Endothelial cell of umbilical vein (primary cell): ENCODE measurements around the gene SNAPC5. TPM values are rescaled to one million over a fixed set of nuclear protein-coding genes. Genes with fewer than 3 reads are reported as not detected.

Source experiments
- BruUV-seq: library from RNA; stranded (reverse); fragments of 400-500 nt; replicated peaks from 2 replicates; lab custom pipeline; 2021; lab: Mats Ljungman, UMichigan
- CTCF ChIA-PET: fragments of 300-600, 350-600 bp; sonication (Branson Sonifier 250); formaldehyde crosslinking; loops from one replicate; lab custom pipeline; 2021; ENCODE audit warnings: antibody characterized with exemption, inconsistent platforms; lab: Charles Lee
- POLR2A ChIA-PET: fragments of 300-600, 350-600 bp; sonication (Branson Sonifier 250); formaldehyde crosslinking; loops from one replicate; lab custom pipeline; 2021; ENCODE audit warnings: antibody characterized with exemption, inconsistent platforms; lab: Charles Lee
- DNase-seq: peaks from one replicate; pipeline ENCODE4 v3.0.0-alpha.2; 2011; ENCODE audit warnings: low read depth, low spot score
- FAIRE-seq: peaks from 2 replicates; lab custom pipeline; 2011; peaks lifted over from hg19 to GRCh38; lab: Jason Lieb, UNC
- H2AFZ ChIP-seq: 2 replicates; pipeline ENCODE4 v1.6.0; 2012; ENCODE audit warnings: low read depth, low read length, control low read depth, inconsistent platforms
- H3K27ac ChIP-seq: 2 replicates; pipeline ENCODE4 v1.5.1; 2011; ENCODE audit warnings: low read depth, mild to moderate bottlenecking, control low read depth, low read length, moderate library complexity; ENCODE audit not compliant: insufficient read depth
- H3K27me3 ChIP-seq, 2 experiments: 2 replicates each; pipeline versions ENCODE4 v1.6.0 to v1.6.1; 2011; ENCODE audit warnings: low read length in 2 of 2, mixed read lengths in 1 of 2; ENCODE audit not compliant: control insufficient read depth in 2 of 2, insufficient read depth in 2 of 2
- H3K36me3 ChIP-seq, 2 experiments: 2 replicates in 1 of 2; 3 replicates in 1 of 2; pipeline ENCODE4 v1.5.1; 2011; ENCODE audit warnings: low read length in 2 of 2, mild to moderate bottlenecking in 1 of 2, moderate library complexity in 1 of 2; ENCODE audit not compliant: control insufficient read depth in 2 of 2, insufficient read depth in 2 of 2; ENCODE audit errors: extremely low read depth in 1 of 2
- H3K4me1 ChIP-seq: 3 replicates; pipeline ENCODE4 v1.5.1; 2011; ENCODE audit warnings: mild to moderate bottlenecking, low read length; ENCODE audit not compliant: control insufficient read depth, insufficient read depth; ENCODE audit errors: extremely low read depth
- H3K4me2 ChIP-seq: 2 replicates; pipeline ENCODE4 v1.6.1; 2011; ENCODE audit warnings: low read length, control low read depth, mixed read lengths; ENCODE audit not compliant: insufficient read depth
- H3K4me3 ChIP-seq, 3 experiments: fragments of 200-600 bp in 1 of 3; sonication (generic), shearing (Covaris generic) in 1 of 3; replicated peaks in 1 of 3; 2 replicates each; pipeline ENCODE4 v1.5.1; 2011 to 2016; ENCODE audit warnings: control low read depth in 3 of 3, low read length in 3 of 3, mild to moderate bottlenecking in 2 of 3, inconsistent platforms in 1 of 3, low read depth in 1 of 3, moderate library complexity in 1 of 3; ENCODE audit not compliant: insufficient read depth in 1 of 3
- H3K79me2 ChIP-seq: 2 replicates; pipeline ENCODE4 v1.6.0; 2012; ENCODE audit warnings: low read length, inconsistent platforms; ENCODE audit not compliant: control insufficient read depth, insufficient read depth
- H3K9ac ChIP-seq: replicated peaks from 2 replicates; pipeline ENCODE3; 2011; ENCODE audit warnings: low read length, control low read depth; ENCODE audit not compliant: insufficient read depth; ENCODE audit errors: extremely low read depth
- H3K9me1 ChIP-seq: replicated peaks from 3 replicates; pipeline ENCODE4 v1.6.0; 2011; ENCODE audit warnings: mild to moderate bottlenecking, low read length; ENCODE audit not compliant: control insufficient read depth, insufficient read depth; ENCODE audit errors: extremely low read depth
- H3K9me3 ChIP-seq: replicated peaks from 2 replicates; pipeline ENCODE4 v1.5.1; 2012; ENCODE audit warnings: low read length, inconsistent platforms; ENCODE audit not compliant: control insufficient read depth, insufficient read depth
- H4K20me1 ChIP-seq: replicated peaks from 2 replicates; pipeline ENCODE3; 2011; ENCODE audit warnings: mild to moderate bottlenecking, low read length; ENCODE audit not compliant: control insufficient read depth, insufficient read depth; ENCODE audit errors: extremely low read depth
- CTCF ChIP-seq, 2 donors: IDR thresholded peaks; 1 replicate in 1 of 2; 2 replicates in 1 of 2; pipeline ENCODE4 v1.5.1; 2011; ENCODE audit warnings: low read length in 2 of 2, mild to moderate bottlenecking in 2 of 2, moderate library complexity in 2 of 2, control low read depth in 1 of 2, inconsistent platforms in 1 of 2, low read depth in 1 of 2; ENCODE audit not compliant: insufficient read depth in 1 of 2; ENCODE audit errors: extremely low read depth in 1 of 2
- EZH2 ChIP-seq: IDR thresholded peaks from 2 replicates; pipeline ENCODE4 v1.6.1; 2012; ENCODE audit warnings: borderline replicate concordance, low read depth, mild to moderate bottlenecking, moderate library complexity, low read length, inconsistent platforms; ENCODE audit not compliant: severe bottlenecking
- FOS ChIP-seq: IDR thresholded peaks from 2 replicates; pipeline ENCODE4 v1.6.1; 2011; ENCODE audit warnings: mild to moderate bottlenecking, low read length, moderate library complexity, borderline replicate concordance; ENCODE audit not compliant: insufficient read depth
- JUN ChIP-seq: IDR thresholded peaks from 2 replicates; pipeline ENCODE4 v1.6.1; 2011; ENCODE audit warnings: borderline replicate concordance, low read depth; ENCODE audit not compliant: insufficient read length, insufficient read depth
- MAX ChIP-seq: IDR thresholded peaks from 2 replicates; pipeline ENCODE4 v1.6.1; 2011; ENCODE audit not compliant: insufficient read depth, insufficient read length
- MYC ChIP-seq: IDR thresholded peaks from one replicate; pipeline ENCODE4 v1.6.1; 2011; ENCODE audit warnings: mild to moderate bottlenecking, low read depth, low read length
- POLR2A ChIP-seq: IDR thresholded peaks from 2 replicates; pipeline ENCODE4 v1.6.1; 2012; ENCODE audit warnings: low read depth, mild to moderate bottlenecking, control low read depth, low read length
- POLR2AphosphoS5 ChIP-seq: IDR thresholded peaks from 2 replicates; pipeline ENCODE4 v1.6.1; 2012; ENCODE audit warnings: low read depth, mild to moderate bottlenecking, control low read depth, low read length, moderate library complexity; ENCODE audit not compliant: insufficient read depth
- dilution Hi-C: fragments of 300-500 bp; cut with MboI; formaldehyde crosslinking; loops from one replicate; pipeline ENCODE4 v1.15.0; 2019; ENCODE audit warnings: low sequenced_read_pairs; ENCODE audit not compliant: extremely low pct_ligation_motif_present
- intact Hi-C: fragments of 100-400 bp; cut with micrococcal nuclease; formaldehyde crosslinking; loops from one replicate; pipeline ENCODE4 v1.10.0; 2022
- polyA plus RNA-seq, 4 experiments: library from polyadenylated mRNA; depleted of rRNA in 3 of 4; stranded (reverse) in 3 of 4; unstranded in 1 of 4; fragments of >200 nt; gene quantifications; 2 replicates each; pipeline versions ENCODE4 v1.2.1 to v1.2.3, GENCODE V29; 2011 to 2012; ENCODE audit warnings: missing spikeins in 1 of 4
- total RNA-seq: library from RNA; stranded (reverse); gene quantifications from 2 replicates; pipeline ENCODE4 v1.2.3, GENCODE V29; 2021

The SNAPC5 gene
- total and polyA plus RNA-seq, 2 donors (not counting 3 experiments of a cell fraction or from before 2014, with no cell fraction given): 16.0 to 17.4 TPM

- Histone ChIP-seq H3K4me1 (no peaks in the 10 kb centered on the region), H3K4me2 (no peak overlapping the region), H3K9me1 (no peaks in the 10 kb centered on the region), H2AFZ (no peak overlapping the region), H4K20me1 (no peaks in the 10 kb centered on the region), H3K27ac (no peak overlapping the region), H3K9ac (no peak overlapping the region), H3K36me3 (peaks cover 0 to 10% of the 10 kb centered on the region in 2 experiments), H3K79me2 (no peaks in the 10 kb centered on the region), H3K27me3 (no peaks in the 10 kb centered on the region), H3K9me3 (no peaks in the 10 kb centered on the region), H3K4me3 (no peak overlapping the region)
- FAIRE-seq (no peak), DNase-seq (no peak)
- dilution Hi-C loops (no loop called here), intact Hi-C loops (no loop called here)
- CTCF ChIA-PET: interaction anchor here (0.5 to 0.6 kb wide), 2 partner anchors 95 to 122 kb away, joined by 3 read pairs; no protein-coding TSS in a partner anchor
- POLR2A ChIA-PET: interaction anchor here (0.5 kb wide), 1 partner anchor 83 kb away, joined by 4 read pairs; no protein-coding TSS in a partner anchor
- TF ChIP-seq FOS (no peak), EZH2 (no peak), CTCF (IDR thresholded peaks at IDR 0.05; ENCODE audit: extremely low read depth in 1 of 2, insufficient read depth in 1 of 2, low read depth in 1 of 2, low read length in 2 of 2) (no peak), POLR2AphosphoS5 (no peak), JUN (no peak), MYC (no peak), MAX (no peak), POLR2A (no peak)
- no TSS peak for BruUV-seq
Observed at GRCh38 chr15:66481107-66481856, 16.3 kb downstream of the SNAPC5 start.
